ENCODE data around the gene ZCCHC4.

Gene ZCCHC4

DNA sequence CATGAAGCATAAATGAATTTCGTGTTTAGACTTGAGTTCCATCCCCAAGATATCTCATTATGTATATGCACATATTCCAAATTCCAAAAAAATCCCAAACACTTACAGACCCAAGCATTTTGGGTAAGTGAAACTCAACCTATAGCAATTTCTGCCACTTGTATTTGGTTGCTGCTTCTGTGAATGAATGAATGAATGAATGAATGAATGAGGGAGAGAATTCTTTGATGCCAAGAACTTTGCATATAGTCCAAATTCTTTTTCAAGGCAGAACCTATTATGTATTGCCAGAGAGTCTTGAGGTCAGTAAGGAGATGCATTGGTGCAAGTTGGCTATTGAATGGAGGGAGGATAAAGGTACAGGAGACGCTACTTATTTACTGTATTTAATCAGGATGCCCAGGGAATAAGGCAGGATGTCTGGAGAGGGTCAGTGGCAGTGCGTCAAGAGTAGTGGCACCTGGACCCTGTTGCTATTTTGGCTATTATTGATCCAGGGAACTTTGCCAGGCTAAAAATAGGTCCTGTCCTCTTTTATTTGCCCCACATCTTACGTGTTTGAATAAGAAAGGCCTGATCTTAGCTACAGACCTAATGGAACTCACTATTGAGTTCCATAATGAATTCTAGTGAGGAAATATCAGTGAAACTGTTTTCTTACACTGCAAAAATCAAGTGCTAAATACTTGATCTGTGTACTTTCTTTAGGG is 98.4 kb downstream of the ZCCHC4 start:
- Histone ChIP-seq H3K27ac (ENCODE audit: poor library complexity, severe bottlenecking) (no peak overlapping the region), H3K9me3 (ENCODE audit: severe bottlenecking) (no peaks in the 10 kb centered on the region), H3K4me1 (ENCODE audit: insufficient read depth, poor library complexity, severe bottlenecking) (no peaks in the 10 kb centered on the region), H3K4me3 (ENCODE audit: severe bottlenecking) (no peak overlapping the region), H3K27me3 (ENCODE audit: insufficient read depth, poor library complexity, severe bottlenecking) (no peaks in the 10 kb centered on the region), H3K36me3 (ENCODE audit: low read depth) (peaks cover 90% of the 10 kb centered on the region)
- ATAC-seq (ENCODE audit: low read depth), result no peak
- DNase-seq (ENCODE audit: low spot score), result no peak
- TF ChIP-seq, protein P1, sequence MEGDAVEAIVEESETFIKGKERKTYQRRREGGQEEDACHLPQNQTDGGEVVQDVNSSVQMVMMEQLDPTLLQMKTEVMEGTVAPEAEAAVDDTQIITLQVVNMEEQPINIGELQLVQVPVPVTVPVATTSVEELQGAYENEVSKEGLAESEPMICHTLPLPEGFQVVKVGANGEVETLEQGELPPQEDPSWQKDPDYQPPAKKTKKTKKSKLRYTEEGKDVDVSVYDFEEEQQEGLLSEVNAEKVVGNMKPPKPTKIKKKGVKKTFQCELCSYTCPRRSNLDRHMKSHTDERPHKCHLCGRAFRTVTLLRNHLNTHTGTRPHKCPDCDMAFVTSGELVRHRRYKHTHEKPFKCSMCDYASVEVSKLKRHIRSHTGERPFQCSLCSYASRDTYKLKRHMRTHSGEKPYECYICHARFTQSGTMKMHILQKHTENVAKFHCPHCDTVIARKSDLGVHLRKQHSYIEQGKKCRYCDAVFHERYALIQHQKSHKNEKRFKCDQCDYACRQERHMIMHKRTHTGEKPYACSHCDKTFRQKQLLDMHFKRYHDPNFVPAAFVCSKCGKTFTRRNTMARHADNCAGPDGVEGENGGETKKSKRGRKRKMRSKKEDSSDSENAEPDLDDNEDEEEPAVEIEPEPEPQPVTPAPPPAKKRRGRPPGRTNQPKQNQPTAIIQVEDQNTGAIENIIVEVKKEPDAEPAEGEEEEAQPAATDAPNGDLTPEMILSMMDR (IDR thresholded peaks at IDR 0.05; ENCODE audit: poor library complexity, severe bottlenecking), result no peak

GRCh38 chr4:25413261-25413660 is 100.7 kb downstream of the ZCCHC4 start:
- H3K36me3 ChIP-seq (ENCODE audit: low read depth), result peaks cover 84% of the 10 kb centered on the region
- H3K9me3 ChIP-seq (ENCODE audit: severe bottlenecking), result no peaks in the 10 kb centered on the region
- no peak overlapping the region for H3K27ac ChIP-seq (ENCODE audit: poor library complexity, severe bottlenecking)
- no peak overlapping the region for H3K4me3 ChIP-seq (ENCODE audit: severe bottlenecking)
- H3K4me1 ChIP-seq (ENCODE audit: insufficient read depth, poor library complexity, severe bottlenecking), result no peaks in the 10 kb centered on the region
- DNase-seq (ENCODE audit: low spot score) (no peak), ATAC-seq (ENCODE audit: low read depth) (no peak)
- H3K27me3 ChIP-seq (ENCODE audit: insufficient read depth, poor library complexity, severe bottlenecking), result no peaks in the 10 kb centered on the region
- TF ChIP-seq, protein P1 (IDR thresholded peaks at IDR 0.05; ENCODE audit: poor library complexity, severe bottlenecking), result no peak

DNA sequence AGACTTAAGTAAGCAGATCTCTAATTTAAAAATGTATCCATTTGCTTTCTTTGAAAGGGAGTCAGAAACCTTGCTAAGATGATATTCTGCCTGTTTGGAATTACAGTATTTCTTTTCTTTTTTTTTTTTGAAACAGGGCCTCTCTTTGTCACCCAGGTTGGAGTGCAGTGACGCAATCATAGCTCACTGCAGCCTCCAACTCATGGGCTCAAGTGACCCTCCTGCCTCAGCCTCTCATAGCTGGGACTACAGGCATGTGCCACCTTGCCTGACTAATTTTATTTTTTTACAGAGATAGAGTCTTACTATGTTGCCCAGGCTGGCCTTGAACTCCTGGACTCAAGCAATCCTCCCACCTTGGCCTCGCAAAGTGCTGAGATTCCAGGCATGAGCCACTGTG is 104.4 kb downstream of the ZCCHC4 start:
- H3K4me1 ChIP-seq (ENCODE audit: insufficient read depth, poor library complexity, severe bottlenecking), result no peaks in the 10 kb centered on the region
- H3K4me3 ChIP-seq (ENCODE audit: severe bottlenecking), result no peak overlapping the region
- H3K36me3 ChIP-seq (ENCODE audit: low read depth), result peaks cover 57% of the 10 kb centered on the region
- H3K27ac ChIP-seq (ENCODE audit: poor library complexity, severe bottlenecking), result no peak overlapping the region
- no peaks in the 10 kb centered on the region for H3K27me3 ChIP-seq (ENCODE audit: insufficient read depth, poor library complexity, severe bottlenecking)
- TF ChIP-seq, protein P1 (IDR thresholded peaks at IDR 0.05; ENCODE audit: poor library complexity, severe bottlenecking), result no peak
- ATAC-seq (ENCODE audit: low read depth), result no peak
- no peak for DNase-seq (ENCODE audit: low spot score)
- H3K9me3 ChIP-seq (ENCODE audit: severe bottlenecking), result no peaks in the 10 kb centered on the region

Data from RWPE2 (cell line).